ENCODE results near the gene SEMA4G.

SEMA4G gene

DNA sequence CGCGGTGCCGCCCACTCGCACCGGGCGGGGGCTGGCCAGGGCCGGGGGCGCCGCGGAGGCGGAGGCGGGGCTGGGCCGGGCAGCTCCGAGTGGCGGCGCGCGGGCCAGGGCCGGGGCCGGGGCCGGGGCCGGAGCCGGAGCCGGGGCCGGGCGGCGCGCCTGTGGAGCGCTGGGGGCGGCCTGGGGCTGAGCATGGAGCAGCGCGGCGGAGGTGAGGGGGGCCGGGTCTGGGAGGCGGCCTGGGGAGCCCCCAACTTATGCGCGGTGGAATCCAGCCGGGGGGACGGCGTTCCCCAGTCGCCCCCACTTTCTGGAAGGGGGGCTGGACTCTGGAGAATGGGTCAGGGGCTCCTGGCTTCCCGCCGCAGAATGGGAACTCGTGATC, 30.4 kb downstream of the SEMA4G start, which contains the start of gene LZTS2:
LZTS2 (plus strand) TSS at position 67 of the 385 bp plus-strand sequence. CDS start 2,731 bp downstream, outside the sequence.
- no peak for TF ChIP-seq ZFX (IDR thresholded peaks at IDR 0.05)
- TF ChIP-seq, protein P1, sequence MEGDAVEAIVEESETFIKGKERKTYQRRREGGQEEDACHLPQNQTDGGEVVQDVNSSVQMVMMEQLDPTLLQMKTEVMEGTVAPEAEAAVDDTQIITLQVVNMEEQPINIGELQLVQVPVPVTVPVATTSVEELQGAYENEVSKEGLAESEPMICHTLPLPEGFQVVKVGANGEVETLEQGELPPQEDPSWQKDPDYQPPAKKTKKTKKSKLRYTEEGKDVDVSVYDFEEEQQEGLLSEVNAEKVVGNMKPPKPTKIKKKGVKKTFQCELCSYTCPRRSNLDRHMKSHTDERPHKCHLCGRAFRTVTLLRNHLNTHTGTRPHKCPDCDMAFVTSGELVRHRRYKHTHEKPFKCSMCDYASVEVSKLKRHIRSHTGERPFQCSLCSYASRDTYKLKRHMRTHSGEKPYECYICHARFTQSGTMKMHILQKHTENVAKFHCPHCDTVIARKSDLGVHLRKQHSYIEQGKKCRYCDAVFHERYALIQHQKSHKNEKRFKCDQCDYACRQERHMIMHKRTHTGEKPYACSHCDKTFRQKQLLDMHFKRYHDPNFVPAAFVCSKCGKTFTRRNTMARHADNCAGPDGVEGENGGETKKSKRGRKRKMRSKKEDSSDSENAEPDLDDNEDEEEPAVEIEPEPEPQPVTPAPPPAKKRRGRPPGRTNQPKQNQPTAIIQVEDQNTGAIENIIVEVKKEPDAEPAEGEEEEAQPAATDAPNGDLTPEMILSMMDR (conservative IDR thresholded peaks at IDR 0.05): no peak
- H3K27ac ChIP-seq: peak within 1 kb of the TSS; percentile 89

DNA sequence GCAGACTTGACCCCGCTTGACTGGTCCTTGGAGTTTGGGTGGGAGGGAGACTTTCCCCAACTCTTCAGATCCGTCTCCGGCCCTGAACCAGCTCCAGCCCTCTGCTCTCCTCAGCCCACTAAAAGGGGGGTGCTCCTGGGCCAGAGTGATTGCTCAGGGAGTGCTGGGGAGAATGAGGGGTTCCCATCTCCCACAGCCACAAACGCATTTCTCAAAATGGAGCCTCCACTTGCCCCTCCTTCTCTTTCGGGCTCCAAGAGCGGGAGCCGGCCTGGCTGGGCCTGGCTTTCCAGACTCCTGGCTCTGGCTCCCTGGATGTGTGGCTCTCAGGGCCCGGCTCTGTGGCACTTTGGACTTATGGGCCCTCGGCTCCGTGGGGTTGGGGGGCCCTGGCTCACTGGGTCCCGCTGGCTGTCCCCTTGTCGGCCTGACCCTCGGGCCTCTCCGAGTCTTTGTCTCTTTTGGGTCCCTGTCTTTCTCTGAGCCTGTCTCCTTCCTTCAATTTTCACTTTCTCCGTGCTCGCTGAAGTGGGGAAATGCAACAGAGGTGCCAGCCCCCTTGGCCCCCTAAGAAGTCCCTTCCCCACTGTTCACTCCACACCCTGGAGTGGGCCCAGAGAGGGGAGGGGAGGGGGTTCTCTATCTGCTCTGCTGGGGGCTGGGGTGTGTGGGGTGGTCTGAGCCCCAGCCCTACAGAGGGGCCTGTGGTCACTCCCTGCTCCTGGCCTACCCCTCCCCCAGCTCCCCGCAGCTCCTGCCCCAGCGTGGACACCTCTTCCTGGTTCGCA, 31.0 kb downstream of the SEMA4G start:
- H3K27ac ChIP-seq: peak overlapping the region; percentile 89
- no peak for TF ChIP-seq ZFX (IDR thresholded peaks at IDR 0.05)
- TF ChIP-seq, protein P1 (conservative IDR thresholded peaks at IDR 0.05): no peak

DNA sequence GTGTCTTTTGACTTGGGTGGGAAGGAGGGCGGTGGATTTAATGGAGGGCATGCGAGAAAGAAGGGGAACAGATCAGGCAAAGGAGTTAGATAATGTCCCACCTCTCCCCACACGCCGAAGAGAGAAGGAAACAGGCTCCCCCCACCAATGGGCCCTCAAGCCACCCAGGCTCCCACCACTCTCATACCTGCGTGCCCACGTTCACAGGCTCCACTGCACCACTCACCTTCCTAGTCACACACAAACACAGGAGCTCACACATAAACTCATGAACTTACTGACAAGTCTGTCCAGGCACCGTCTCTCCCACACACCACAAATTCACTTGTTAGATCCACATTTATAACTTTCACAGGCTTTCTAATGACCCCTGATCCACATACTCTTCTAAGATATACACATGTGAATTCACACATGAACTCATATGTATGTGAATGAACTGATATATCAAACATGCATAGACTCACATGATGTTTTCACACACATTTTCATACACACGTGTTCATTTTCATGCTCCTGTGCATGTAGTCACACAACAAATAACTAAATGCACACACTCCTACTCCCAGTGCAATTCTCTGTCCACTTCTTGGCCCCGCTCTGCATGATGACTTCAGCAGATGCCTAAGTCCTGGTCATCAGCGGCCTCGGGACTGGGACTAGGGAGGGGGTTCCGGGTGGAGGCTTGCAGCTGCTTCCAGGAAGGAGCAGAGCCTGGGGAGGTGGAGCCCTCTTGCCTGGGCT, 31.8 kb downstream of the SEMA4G start:
- TF ChIP-seq, protein P1 (conservative IDR thresholded peaks at IDR 0.05): no peak
- TF ChIP-seq ZFX (IDR thresholded peaks at IDR 0.05): no peak
- H3K27ac ChIP-seq: peak overlapping the region; percentile 89; the same call in 1 of the 2 replicates

DNA sequence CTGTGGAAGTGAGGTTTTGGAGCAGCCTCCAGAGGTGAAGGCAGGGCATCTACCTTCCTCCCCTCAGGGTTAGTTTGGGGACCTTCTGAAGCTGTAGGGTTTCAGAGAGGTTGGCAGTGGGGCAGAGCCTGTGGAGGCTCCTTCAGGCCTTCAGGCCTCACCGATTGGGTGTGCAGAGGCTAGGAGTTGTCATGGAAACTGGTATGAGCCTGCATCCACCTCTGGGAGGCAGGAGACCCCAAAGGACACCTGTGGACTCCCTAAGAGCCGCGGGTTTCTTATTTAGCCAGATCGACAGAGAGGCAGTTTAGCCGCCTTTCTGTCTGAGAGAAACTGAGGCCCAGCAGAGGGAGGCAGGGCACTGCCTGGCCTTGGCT, 32.3 kb downstream of the SEMA4G start:
- no peak for TF ChIP-seq ZFX (IDR thresholded peaks at IDR 0.05)
- TF ChIP-seq, protein P1 (conservative IDR thresholded peaks at IDR 0.05): no peak
- no peak overlapping the region; the same call in 1 of the 2 replicates for H3K27ac ChIP-seq

- TF ChIP-seq, protein P1 (conservative IDR thresholded peaks at IDR 0.05): no peak
- TF ChIP-seq ZFX (IDR thresholded peaks at IDR 0.05): no peak
- no peak overlapping the region for H3K27ac ChIP-seq
These were observed 33.2 kb downstream of the SEMA4G start for GRCh38 chr10:101002456-101002855.

GRCh38 chr10:101003639-101004206, 34.4 kb downstream of the SEMA4G start:
- TF ChIP-seq, protein P1 (conservative IDR thresholded peaks at IDR 0.05): no peak
- no peak for TF ChIP-seq ZFX (IDR thresholded peaks at IDR 0.05)
- H3K27ac ChIP-seq: no peak overlapping the region

GRCh38 chr10:101005361-101005760, 36.1 kb downstream of the SEMA4G start:
- TF ChIP-seq ZFX (IDR thresholded peaks at IDR 0.05): no peak
- TF ChIP-seq, protein P1 (conservative IDR thresholded peaks at IDR 0.05): no peak
- no peak overlapping the region for H3K27ac ChIP-seq

Measured in C4-2B (cell line).